HepG2 (cell line): ENCODE measurements around the gene MXI1. TPM values are rescaled to one million over a fixed set of nuclear protein-coding genes. Genes with fewer than 3 reads are reported as not detected.

Experiments
- CCAR2 ChIP-seq: fragments of 200-400 bp; formaldehyde crosslinking; optimal IDR thresholded peaks from 2 replicates; pipeline ENCODE3; 2018; ENCODE audit warnings: low read depth, mild to moderate bottlenecking, low read length, moderate library complexity
- FOXK1 ChIP-seq: sonication (generic); formaldehyde crosslinking; IDR thresholded peaks from 2 replicates; pipeline ENCODE4 v1.4.0; 2020; ENCODE audit warnings: low read depth, missing genetic modification reagents, borderline replicate concordance
- MED13 ChIP-seq: sonication (generic); formaldehyde crosslinking; IDR thresholded peaks from 2 replicates; pipeline ENCODE4 v1.5.0; 2020; ENCODE audit warnings: missing genetic modification reagents
- SRF ChIP-seq: IDR thresholded peaks from 2 replicates; pipeline ENCODE4 v1.6.1; 2011; ENCODE audit warnings: mild to moderate bottlenecking, low read depth, low read length, moderate library complexity
- SRSF9 ChIP-seq: fragments of 200-400 bp; formaldehyde crosslinking; IDR thresholded peaks from 2 replicates; pipeline ENCODE4 v1.6.1; 2018; ENCODE audit warnings: borderline replicate concordance, mild to moderate bottlenecking, low read depth, low read length; ENCODE audit not compliant: insufficient read depth, poor library complexity, severe bottlenecking
- ZBTB3 ChIP-seq: sonication (generic); formaldehyde crosslinking; IDR thresholded peaks from 2 replicates; pipeline ENCODE4 v1.4.0; 2020; ENCODE audit warnings: low read depth, mild to moderate bottlenecking, moderate library complexity, missing genetic modification reagents, borderline replicate concordance
- ZNF230 ChIP-seq: sonication (generic); formaldehyde crosslinking; IDR thresholded peaks from 2 replicates; pipeline ENCODE4 v1.4.0; 2020; ENCODE audit warnings: mild to moderate bottlenecking, missing genetic modification reagents
- ZNF282 ChIP-seq: fragments of 450-650 bp; IDR thresholded peaks from 2 replicates; pipeline ENCODE4 v1.6.1; 2018; ENCODE audit not compliant: partially characterized antibody
- ZNF331 ChIP-seq: sonication (generic); formaldehyde crosslinking; IDR thresholded peaks from 2 replicates; pipeline ENCODE4 v1.4.0; 2020; ENCODE audit warnings: missing genetic modification reagents
- ZNF678 ChIP-seq: sonication (generic); formaldehyde crosslinking; IDR thresholded peaks from 2 replicates; pipeline ENCODE4 v1.4.0; 2020; ENCODE audit warnings: mild to moderate bottlenecking, missing genetic modification reagents
- polyA plus RNA-seq, 8 experiments: library from polyadenylated mRNA; depleted of rRNA in 3 of 8; stranded (reverse) in 7 of 8; unstranded in 1 of 8; fragments of >200 nt; fragmentation: Illumina TruSeq in 4 of 8; extraction: Trizol in 4 of 8; gene quantifications; 2 replicates each; pipeline versions ENCODE4 v1.2.1 to v1.2.3, GENCODE V29; 2011 to 2016; ENCODE audit warnings: low read depth in 4 of 8, missing spikeins in 1 of 8, mixed read lengths in 1 of 8; ENCODE audit not compliant: insufficient read depth in 1 of 8
- total RNA-seq, 5 experiments: library from RNA; depleted of rRNA; stranded (reverse); fragments of >200 nt; fragmentation: Illumina TruSeq; extraction: Trizol; gene quantifications; 2 replicates each; pipeline ENCODE4 v1.2.3, GENCODE V29; 2016; ENCODE audit warnings: low read depth in 1 of 5
- TF ChIP-seq, protein P1 (sequence below): sonication (generic); formaldehyde crosslinking; IDR thresholded peaks from 2 replicates; pipeline ENCODE4 v1.4.0; 2020; ENCODE audit warnings: mild to moderate bottlenecking, missing genetic modification reagents
- TF ChIP-seq, protein P2 (sequence below): sonication (generic); formaldehyde crosslinking; IDR thresholded peaks from 2 replicates; pipeline ENCODE4 v1.4.0; 2020; ENCODE audit warnings: missing genetic modification reagents
- TF ChIP-seq, protein P3 (sequence below): sonication (generic); formaldehyde crosslinking; IDR thresholded peaks from 2 replicates; pipeline ENCODE4 v1.4.0; 2020; ENCODE audit warnings: missing genetic modification reagents
- TF ChIP-seq, protein P4 (sequence below): sonication (generic); formaldehyde crosslinking; IDR thresholded peaks from 2 replicates; pipeline ENCODE4 v1.4.0; 2020; ENCODE audit warnings: mild to moderate bottlenecking, low read depth, missing genetic modification reagents

MXI1 gene
- total and polyA plus RNA-seq, 2 of the 13 experiments (the other 11 are each of a cell fraction or from before 2014, with no cell fraction given), result 6.6 to 22.0 TPM

DNA sequence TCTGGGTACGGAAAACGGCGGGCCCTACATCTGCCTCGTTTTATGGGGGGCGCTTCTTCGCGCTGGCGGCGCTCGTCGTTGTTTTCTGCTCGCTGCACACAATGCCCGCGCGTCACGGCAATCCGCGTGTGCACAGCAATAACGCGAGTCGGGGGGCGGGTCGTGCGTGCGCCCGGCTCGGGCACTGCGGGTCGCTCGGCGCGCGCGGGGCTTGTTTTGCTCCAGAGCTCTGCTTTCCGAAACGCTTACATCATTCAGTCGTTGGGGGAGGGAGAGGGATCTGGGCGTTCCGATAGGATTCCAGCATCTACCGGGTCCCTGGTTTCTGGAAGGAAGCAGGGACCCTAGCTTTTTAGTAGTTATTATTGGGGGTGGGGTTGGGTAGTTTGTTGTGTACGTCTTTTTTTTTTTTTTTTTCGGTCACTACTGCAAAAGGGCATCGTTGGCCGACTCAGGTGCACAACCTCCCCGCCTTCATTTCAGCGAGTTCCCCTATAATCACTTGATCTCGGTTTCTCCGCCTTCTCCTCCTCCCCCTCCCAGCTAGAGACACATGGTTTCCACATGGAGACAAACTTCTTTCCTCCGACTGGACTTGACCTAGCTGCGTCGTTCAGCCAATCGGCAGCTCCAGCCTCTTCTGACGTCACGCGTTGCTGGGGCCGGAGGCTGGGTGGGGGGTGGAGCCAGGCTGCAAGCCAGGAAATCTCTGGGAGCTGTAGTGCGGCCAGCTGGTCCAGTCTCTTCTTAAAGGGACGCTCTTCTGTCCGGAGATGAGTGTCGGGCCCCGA, 3.5 kb downstream of the MXI1 start (continued):
- TF ChIP-seq ZBTB3 (CRISPR knock-in tag), result no peak
- TF ChIP-seq MED13 (CRISPR knock-in tag), result no peak
- 0 out of 2 replicates have a peak, but pooled peaks have one; percentile 24 for TF ChIP-seq ZNF230 (CRISPR knock-in tag)
- TF ChIP-seq FOXK1 (CRISPR knock-in tag), result peak; percentile 6; the same call in 1 of the 2 replicates
- TF ChIP-seq SRF, result no peak
- peak; percentile 38; the same call in 1 of the 2 replicates for TF ChIP-seq ZNF331 (CRISPR knock-in tag)
- TF ChIP-seq CCAR2, result peak; percentile 26
- TF ChIP-seq, protein P1, sequence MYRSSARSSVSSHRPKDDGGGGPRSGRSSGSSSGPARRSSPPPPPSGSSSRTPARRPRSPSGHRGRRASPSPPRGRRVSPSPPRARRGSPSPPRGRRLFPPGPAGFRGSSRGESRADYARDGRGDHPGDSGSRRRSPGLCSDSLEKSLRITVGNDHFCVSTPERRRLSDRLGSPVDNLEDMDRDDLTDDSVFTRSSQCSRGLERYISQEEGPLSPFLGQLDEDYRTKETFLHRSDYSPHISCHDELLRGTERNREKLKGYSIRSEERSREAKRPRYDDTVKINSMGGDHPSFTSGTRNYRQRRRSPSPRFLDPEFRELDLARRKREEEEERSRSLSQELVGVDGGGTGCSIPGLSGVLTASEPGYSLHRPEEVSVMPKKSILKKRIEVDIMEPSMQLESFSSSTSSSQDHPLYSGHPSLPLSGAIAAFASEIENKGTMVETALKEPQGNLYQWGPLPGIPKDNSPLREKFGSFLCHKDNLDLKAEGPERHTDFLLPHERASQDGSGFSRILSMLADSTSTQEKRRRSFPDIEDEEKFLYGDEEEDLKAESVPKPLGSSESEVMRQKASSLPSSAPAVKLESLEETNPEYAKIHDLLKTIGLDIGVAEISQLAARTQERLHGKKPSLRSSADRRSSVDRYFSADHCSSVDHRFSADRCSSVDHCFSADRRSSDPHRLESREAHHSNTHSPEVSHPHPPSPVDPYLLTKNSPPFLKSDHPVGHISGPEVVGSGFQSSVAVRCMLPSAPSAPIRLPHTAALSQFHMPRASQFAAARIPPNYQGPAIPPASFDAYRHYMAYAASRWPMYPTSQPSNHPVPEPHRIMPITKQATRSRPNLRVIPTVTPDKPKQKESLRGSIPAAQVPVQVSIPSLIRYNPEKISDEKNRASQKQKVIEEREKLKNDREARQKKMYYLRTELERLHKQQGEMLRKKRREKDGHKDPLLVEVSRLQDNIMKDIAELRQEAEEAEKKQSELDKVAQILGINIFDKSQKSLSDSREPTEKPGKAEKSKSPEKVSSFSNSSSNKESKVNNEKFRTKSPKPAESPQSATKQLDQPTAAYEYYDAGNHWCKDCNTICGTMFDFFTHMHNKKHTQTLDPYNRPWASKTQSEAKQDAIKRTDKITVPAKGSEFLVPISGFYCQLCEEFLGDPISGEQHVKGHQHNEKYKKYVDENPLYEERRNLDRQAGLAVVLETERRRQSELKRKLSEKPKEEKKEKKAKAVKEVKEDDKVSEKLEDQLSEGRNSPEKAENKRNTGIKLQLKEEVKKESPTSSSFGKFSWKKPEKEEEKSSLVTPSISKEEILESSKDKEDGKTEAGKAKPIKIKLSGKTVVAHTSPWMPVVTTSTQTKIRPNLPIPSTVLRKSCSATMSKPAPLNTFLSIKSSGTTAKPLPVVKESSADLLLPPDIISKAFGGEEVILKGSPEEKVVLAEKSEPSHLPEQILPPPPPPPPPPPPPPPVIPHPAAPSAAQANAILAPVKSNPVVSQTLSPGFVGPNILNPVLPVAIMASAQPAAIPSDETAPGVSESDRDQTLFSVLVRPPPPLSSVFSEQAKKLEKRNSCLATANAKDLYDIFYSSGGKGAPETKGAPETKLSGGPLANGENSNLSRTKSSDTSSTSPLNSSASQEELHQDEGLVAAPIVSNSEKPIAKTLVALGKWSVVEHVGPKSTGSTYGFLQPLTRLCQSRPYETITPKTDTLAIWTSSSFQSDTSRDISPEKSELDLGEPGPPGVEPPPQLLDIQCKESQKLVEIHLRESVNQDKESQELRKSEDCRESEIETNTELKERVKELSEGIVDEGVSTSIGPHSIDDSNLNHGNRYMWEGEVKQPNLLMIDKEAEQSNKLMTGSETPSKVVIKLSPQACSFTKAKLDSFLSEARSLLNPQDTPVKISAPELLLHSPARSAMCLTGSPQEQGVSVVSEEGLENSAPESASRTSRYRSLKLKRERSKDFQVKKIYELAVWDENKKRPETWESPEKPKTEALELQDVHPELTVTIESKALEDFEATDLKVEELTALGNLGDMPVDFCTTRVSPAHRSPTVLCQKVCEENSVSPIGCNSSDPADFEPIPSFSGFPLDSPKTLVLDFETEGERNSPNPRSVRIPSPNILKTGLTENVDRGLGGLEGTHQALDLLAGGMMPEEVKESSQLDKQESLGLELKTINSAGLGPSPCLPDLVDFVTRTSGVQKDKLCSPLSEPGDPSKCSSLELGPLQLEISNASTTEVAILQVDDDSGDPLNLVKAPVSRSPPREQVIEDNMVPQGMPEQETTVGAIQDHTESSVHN (CRISPR knock-in tag), result no peak
- TF ChIP-seq SRSF9, result no peak
- TF ChIP-seq, protein P2, sequence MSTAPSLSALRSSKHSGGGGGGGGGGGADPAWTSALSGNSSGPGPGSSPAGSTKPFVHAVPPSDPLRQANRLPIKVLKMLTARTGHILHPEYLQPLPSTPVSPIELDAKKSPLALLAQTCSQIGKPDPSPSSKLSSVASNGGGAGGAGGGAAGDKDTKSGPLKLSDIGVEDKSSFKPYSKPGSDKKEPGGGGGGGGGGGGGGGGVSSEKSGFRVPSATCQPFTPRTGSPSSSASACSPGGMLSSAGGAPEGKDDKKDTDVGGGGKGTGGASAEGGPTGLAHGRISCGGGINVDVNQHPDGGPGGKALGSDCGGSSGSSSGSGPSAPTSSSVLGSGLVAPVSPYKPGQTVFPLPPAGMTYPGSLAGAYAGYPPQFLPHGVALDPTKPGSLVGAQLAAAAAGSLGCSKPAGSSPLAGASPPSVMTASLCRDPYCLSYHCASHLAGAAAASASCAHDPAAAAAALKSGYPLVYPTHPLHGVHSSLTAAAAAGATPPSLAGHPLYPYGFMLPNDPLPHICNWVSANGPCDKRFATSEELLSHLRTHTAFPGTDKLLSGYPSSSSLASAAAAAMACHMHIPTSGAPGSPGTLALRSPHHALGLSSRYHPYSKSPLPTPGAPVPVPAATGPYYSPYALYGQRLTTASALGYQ, result no peak
- TF ChIP-seq, protein P3, sequence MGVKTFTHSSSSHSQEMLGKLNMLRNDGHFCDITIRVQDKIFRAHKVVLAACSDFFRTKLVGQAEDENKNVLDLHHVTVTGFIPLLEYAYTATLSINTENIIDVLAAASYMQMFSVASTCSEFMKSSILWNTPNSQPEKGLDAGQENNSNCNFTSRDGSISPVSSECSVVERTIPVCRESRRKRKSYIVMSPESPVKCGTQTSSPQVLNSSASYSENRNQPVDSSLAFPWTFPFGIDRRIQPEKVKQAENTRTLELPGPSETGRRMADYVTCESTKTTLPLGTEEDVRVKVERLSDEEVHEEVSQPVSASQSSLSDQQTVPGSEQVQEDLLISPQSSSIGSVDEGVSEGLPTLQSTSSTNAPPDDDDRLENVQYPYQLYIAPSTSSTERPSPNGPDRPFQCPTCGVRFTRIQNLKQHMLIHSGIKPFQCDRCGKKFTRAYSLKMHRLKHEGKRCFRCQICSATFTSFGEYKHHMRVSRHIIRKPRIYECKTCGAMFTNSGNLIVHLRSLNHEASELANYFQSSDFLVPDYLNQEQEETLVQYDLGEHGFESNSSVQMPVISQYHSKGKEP (CRISPR knock-in tag), result no peak
- no peak for TF ChIP-seq ZNF282
- no peak for TF ChIP-seq ZNF678
- TF ChIP-seq, protein P4, sequence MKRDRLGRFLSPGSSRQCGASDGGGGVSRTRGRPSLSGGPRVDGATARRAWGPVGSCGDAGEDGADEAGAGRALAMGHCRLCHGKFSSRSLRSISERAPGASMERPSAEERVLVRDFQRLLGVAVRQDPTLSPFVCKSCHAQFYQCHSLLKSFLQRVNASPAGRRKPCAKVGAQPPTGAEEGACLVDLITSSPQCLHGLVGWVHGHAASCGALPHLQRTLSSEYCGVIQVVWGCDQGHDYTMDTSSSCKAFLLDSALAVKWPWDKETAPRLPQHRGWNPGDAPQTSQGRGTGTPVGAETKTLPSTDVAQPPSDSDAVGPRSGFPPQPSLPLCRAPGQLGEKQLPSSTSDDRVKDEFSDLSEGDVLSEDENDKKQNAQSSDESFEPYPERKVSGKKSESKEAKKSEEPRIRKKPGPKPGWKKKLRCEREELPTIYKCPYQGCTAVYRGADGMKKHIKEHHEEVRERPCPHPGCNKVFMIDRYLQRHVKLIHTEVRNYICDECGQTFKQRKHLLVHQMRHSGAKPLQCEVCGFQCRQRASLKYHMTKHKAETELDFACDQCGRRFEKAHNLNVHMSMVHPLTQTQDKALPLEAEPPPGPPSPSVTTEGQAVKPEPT (CRISPR knock-in tag), result no peak
